ENCODE measurements around the gene TBRG4. TPM values are rescaled to one million over a fixed set of nuclear protein-coding genes. Genes with fewer than 3 reads are reported as not detected.

Gene TBRG4
- total RNA-seq, 1 donor from 2014 or later: 73.0 TPM

GRCh38 chr7:45153233-45153632, 41.7 kb upstream of the TBRG4 start:
- DNase-seq (ENCODE audit: low spot score, unreplicated experiment): no peak
- Mint-ChIP-seq H3K27me3 (peaks cover 45% of the 10 kb centered on the region), H3K36me3 (ENCODE audit: insufficient read depth) (no peaks in the 10 kb centered on the region), H3K4me1 (ENCODE audit: low read depth) (no peaks in the 10 kb centered on the region), H3K4me3 (ENCODE audit: low read depth) (no peak overlapping the region), H3K9me3 (ENCODE audit: low read depth) (no peaks in the 10 kb centered on the region), H3K27ac (no peak overlapping the region)
- no peak for TF ChIP-seq CTCF (IDR thresholded peaks at IDR 0.05; ENCODE audit: unreplicated experiment)

GRCh38 chr7:45151967-45152366, 40.5 kb upstream of the TBRG4 start:
- DNase-seq (ENCODE audit: low spot score, unreplicated experiment): no peak
- no peak for TF ChIP-seq CTCF (IDR thresholded peaks at IDR 0.05; ENCODE audit: unreplicated experiment)
- H3K36me3 Mint-ChIP-seq (ENCODE audit: insufficient read depth): no peaks in the 10 kb centered on the region
- no peaks in the 10 kb centered on the region for H3K9me3 Mint-ChIP-seq (ENCODE audit: low read depth)
- no peak overlapping the region for H3K27ac Mint-ChIP-seq
- no peak overlapping the region for H3K4me3 Mint-ChIP-seq (ENCODE audit: low read depth)
- H3K27me3 Mint-ChIP-seq: peaks cover 42% of the 10 kb centered on the region
- no peaks in the 10 kb centered on the region for H3K4me1 Mint-ChIP-seq (ENCODE audit: low read depth)

GRCh38 chr7:45151131-45151684, 39.7 kb upstream of the TBRG4 start:
- H3K27me3 Mint-ChIP-seq: peaks cover 36% of the 10 kb centered on the region
- TF ChIP-seq CTCF (IDR thresholded peaks at IDR 0.05; ENCODE audit: unreplicated experiment): no peak
- no peaks in the 10 kb centered on the region for H3K9me3 Mint-ChIP-seq (ENCODE audit: low read depth)
- DNase-seq (ENCODE audit: low spot score, unreplicated experiment): no peak
- H3K27ac Mint-ChIP-seq: no peak overlapping the region
- no peaks in the 10 kb centered on the region for H3K4me1 Mint-ChIP-seq (ENCODE audit: low read depth)
- no peaks in the 10 kb centered on the region for H3K36me3 Mint-ChIP-seq (ENCODE audit: insufficient read depth)
- H3K4me3 Mint-ChIP-seq (ENCODE audit: low read depth): no peak overlapping the region

- no peak for DNase-seq (ENCODE audit: low spot score, unreplicated experiment)
- H3K36me3 Mint-ChIP-seq (ENCODE audit: insufficient read depth): no peaks in the 10 kb centered on the region
- peaks cover 32% of the 10 kb centered on the region for H3K27me3 Mint-ChIP-seq
- no peaks in the 10 kb centered on the region for H3K4me1 Mint-ChIP-seq (ENCODE audit: low read depth)
- no peaks in the 10 kb centered on the region for H3K9me3 Mint-ChIP-seq (ENCODE audit: low read depth)
- H3K4me3 Mint-ChIP-seq (ENCODE audit: low read depth): no peak overlapping the region
- no peak overlapping the region for H3K27ac Mint-ChIP-seq
- TF ChIP-seq CTCF (IDR thresholded peaks at IDR 0.05; ENCODE audit: unreplicated experiment): no peak
These were observed 38.7 kb upstream of the TBRG4 start for GRCh38 chr7:45150199-45150598.

GRCh38 chr7:45149606-45150005, 38.1 kb upstream of the TBRG4 start:
- Mint-ChIP-seq H3K36me3 (ENCODE audit: insufficient read depth) (no peaks in the 10 kb centered on the region), H3K4me3 (ENCODE audit: low read depth) (no peak overlapping the region), H3K27ac (no peak overlapping the region), H3K4me1 (ENCODE audit: low read depth) (no peaks in the 10 kb centered on the region), H3K9me3 (ENCODE audit: low read depth) (no peaks in the 10 kb centered on the region), H3K27me3 (peaks cover 29% of the 10 kb centered on the region)
- no peak for TF ChIP-seq CTCF (IDR thresholded peaks at IDR 0.05; ENCODE audit: unreplicated experiment)
- DNase-seq (ENCODE audit: low spot score, unreplicated experiment): no peak
